ENCODE measurements around the gene KIAA0232. TPM values are rescaled to one million over a fixed set of nuclear protein-coding genes. Genes with fewer than 3 reads are reported as not detected.

KIAA0232 gene
- total RNA-seq, 1 experiment from 2014 or later: 15.6 TPM

GRCh38 chr4:6802025-6802424, 19.5 kb downstream of the KIAA0232 start:
- DNase-seq (ENCODE audit: unreplicated experiment): no peak
- BruUV-seq (replicated peaks): no TSS peak
- Mint-ChIP-seq H3K27ac (ENCODE audit: low read depth, unreplicated experiment) (no peak overlapping the region), H3K27me3 (ENCODE audit: insufficient read depth, unreplicated experiment) (no peaks in the 10 kb centered on the region), H3K36me3 (ENCODE audit: insufficient read depth, unreplicated experiment) (peaks cover 10% of the 10 kb centered on the region), H3K4me3 (ENCODE audit: unreplicated experiment) (no peak overlapping the region), H3K4me1 (ENCODE audit: insufficient read depth, unreplicated experiment) (peaks cover 27% of the 10 kb centered on the region), H3K9me3 (ENCODE audit: unreplicated experiment) (no peaks in the 10 kb centered on the region)
- POLR2A ChIA-PET: no interaction called here
- CTCF ChIA-PET: interaction anchor here (0.6 kb wide), 2 partner anchors 31 to 281 kb away, joined by 3 to 4 read pairs; no protein-coding TSS in a partner anchor
- TF ChIP-seq CTCF (IDR thresholded peaks at IDR 0.05; ENCODE audit: unreplicated experiment): no peak
- intact Hi-C loops (cut with micrococcal nuclease): no loop called here

GRCh38 chr4:6802626-6803025, 20.1 kb downstream of the KIAA0232 start:
- intact Hi-C loops (cut with micrococcal nuclease): no loop called here

DNA sequence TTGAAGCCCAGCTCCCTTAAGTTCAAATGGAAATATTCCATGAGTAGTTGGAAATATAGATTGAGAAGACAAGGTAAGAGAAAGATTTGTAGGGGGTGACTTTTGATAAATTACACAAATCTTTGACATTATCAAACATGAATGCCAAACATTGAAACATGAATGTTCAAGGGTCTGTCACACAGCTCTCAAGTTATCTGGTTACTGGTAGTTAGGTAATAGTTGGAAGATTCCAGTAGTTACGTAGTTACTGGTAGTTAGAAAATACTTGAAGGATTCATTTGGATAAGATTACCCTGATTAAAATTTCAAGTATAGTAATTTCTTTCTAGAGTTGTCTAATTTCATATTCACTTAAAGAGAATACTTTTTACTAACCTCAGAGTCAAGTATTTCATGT, 20.7 kb downstream of the KIAA0232 start:
- Mint-ChIP-seq H3K27ac (ENCODE audit: low read depth, unreplicated experiment) (no peak overlapping the region), H3K4me3 (ENCODE audit: unreplicated experiment) (no peak overlapping the region), H3K4me1 (ENCODE audit: insufficient read depth, unreplicated experiment) (peaks cover 22% of the 10 kb centered on the region), H3K36me3 (ENCODE audit: insufficient read depth, unreplicated experiment) (peaks cover 14% of the 10 kb centered on the region), H3K27me3 (ENCODE audit: insufficient read depth, unreplicated experiment) (no peaks in the 10 kb centered on the region), H3K9me3 (ENCODE audit: unreplicated experiment) (no peaks in the 10 kb centered on the region)
- TF ChIP-seq CTCF (IDR thresholded peaks at IDR 0.05; ENCODE audit: unreplicated experiment): no peak
- intact Hi-C loops (cut with micrococcal nuclease): no loop called here
- POLR2A ChIA-PET: interaction anchor here (0.7 to 1.3 kb wide), 3 partner anchors 12 to 74 kb away, joined by 3 to 4 read pairs (median 3); no protein-coding TSS in a partner anchor
- DNase-seq (ENCODE audit: unreplicated experiment): no peak
- CTCF ChIA-PET: interaction anchor here (1.1 kb wide), 1 partner anchor 8 kb away, joined by 4 read pairs; no protein-coding TSS in a partner anchor
- no TSS peak for BruUV-seq (replicated peaks)

More at GRCh38 chr4:6802626-6803025, 20.1 kb downstream of the KIAA0232 start:
- H3K27me3 Mint-ChIP-seq (ENCODE audit: insufficient read depth, unreplicated experiment): no peaks in the 10 kb centered on the region
- H3K36me3 Mint-ChIP-seq (ENCODE audit: insufficient read depth, unreplicated experiment): peaks cover 10% of the 10 kb centered on the region
- H3K27ac Mint-ChIP-seq (ENCODE audit: low read depth, unreplicated experiment): no peak overlapping the region
- no peak for DNase-seq (ENCODE audit: unreplicated experiment)
- H3K4me1 Mint-ChIP-seq (ENCODE audit: insufficient read depth, unreplicated experiment): peaks cover 28% of the 10 kb centered on the region
- TF ChIP-seq CTCF (IDR thresholded peaks at IDR 0.05; ENCODE audit: unreplicated experiment): no peak
- no peak overlapping the region for H3K4me3 Mint-ChIP-seq (ENCODE audit: unreplicated experiment)
- ChIA-PET CTCF (interaction anchor here (0.7 kb wide), 1 partner anchor 18 kb away, joined by 3 read pairs; no protein-coding TSS in a partner anchor), POLR2A (interaction anchor here (1.3 kb wide), 1 partner anchor 13 kb away, joined by 4 read pairs; no protein-coding TSS in a partner anchor)
- H3K9me3 Mint-ChIP-seq (ENCODE audit: unreplicated experiment): no peaks in the 10 kb centered on the region
- no TSS peak for BruUV-seq (replicated peaks)

GRCh38 chr4:6804082-6804752, 21.7 kb downstream of the KIAA0232 start:
- POLR2A ChIA-PET: interaction anchor here (0.7 to 1.3 kb wide), 3 partner anchors 11 to 53 kb away, joined by 3 to 4 read pairs (median 4); no protein-coding TSS in a partner anchor
- H3K36me3 Mint-ChIP-seq (ENCODE audit: insufficient read depth, unreplicated experiment): peaks cover 17% of the 10 kb centered on the region
- TF ChIP-seq CTCF (IDR thresholded peaks at IDR 0.05; ENCODE audit: unreplicated experiment): no peak
- H3K4me3 Mint-ChIP-seq (ENCODE audit: unreplicated experiment): no peak overlapping the region
- H3K4me1 Mint-ChIP-seq (ENCODE audit: insufficient read depth, unreplicated experiment): peaks cover 13% of the 10 kb centered on the region
- H3K9me3 Mint-ChIP-seq (ENCODE audit: unreplicated experiment): no peaks in the 10 kb centered on the region
- CTCF ChIA-PET: interaction anchor here (1.1 kb wide), 1 partner anchor 9 kb away, joined by 4 read pairs; no protein-coding TSS in a partner anchor
- no TSS peak for BruUV-seq (replicated peaks)
- H3K27ac Mint-ChIP-seq (ENCODE audit: low read depth, unreplicated experiment): no peak overlapping the region
- no peak for DNase-seq (ENCODE audit: unreplicated experiment)
- intact Hi-C loops (cut with micrococcal nuclease): no loop called here
- H3K27me3 Mint-ChIP-seq (ENCODE audit: insufficient read depth, unreplicated experiment): no peaks in the 10 kb centered on the region
